Breast epithelium (tissue), 4 donors: ENCODE measurements around the gene KRT3. TPM values are rescaled to one million over a fixed set of nuclear protein-coding genes. Genes with fewer than 3 reads are reported as not detected.

Experiments used
- DNase-seq, 2 donors: peaks; one replicate each; pipeline ENCODE4 v3.0.0-alpha.2; 2019; ENCODE audit warnings: low spot score in 2 of 2
- H3K27ac ChIP-seq, 2 donors: fragments of 200-600 bp; sonication (generic) in 1 of 2; one replicate each; pipeline ENCODE4 v1.5.1; 2016 to 2019; ENCODE audit warnings: mild to moderate bottlenecking in 1 of 2
- H3K27me3 ChIP-seq, 2 donors: fragments of 200-600 bp; sonication (generic) in 1 of 2; one replicate each; pipeline versions ENCODE4 v1.5.1 to v1.6.0; 2017 to 2019; ENCODE audit warnings: control low read depth in 1 of 2, mild to moderate bottlenecking in 1 of 2
- H3K36me3 ChIP-seq: fragments of 200-600 bp; one replicate; pipeline ENCODE4 v1.5.1; 2019
- H3K4me1 ChIP-seq, 2 donors: fragments of 200-600 bp; sonication (generic); one replicate each; pipeline ENCODE4 v1.5.1; 2016 to 2019; ENCODE audit warnings: control low read depth in 1 of 2
- H3K4me3 ChIP-seq, 3 donors: fragments of 200-600 bp; sonication (generic); 1 replicate in 2 of 3; 2 replicates in 1 of 3; pipeline ENCODE4 v1.5.1; 2016 to 2019; ENCODE audit warnings: mild to moderate bottlenecking in 3 of 3, moderate library complexity in 2 of 3
- H3K9me3 ChIP-seq, 2 donors: fragments of 200-600 bp; sonication (generic) in 1 of 2; one replicate each; pipeline ENCODE4 v1.5.1; 2016 to 2019; ENCODE audit warnings: control low read depth in 1 of 2
- CTCF ChIP-seq, 3 donors: fragments of 450-650 bp; IDR thresholded peaks; one replicate each; pipeline ENCODE4 v1.5.1; 2016 to 2017; ENCODE audit warnings: antibody characterized with exemption in 3 of 3, mild to moderate bottlenecking in 3 of 3, moderate library complexity in 3 of 3
- POLR2A ChIP-seq: fragments of 450-650 bp; IDR thresholded peaks from one replicate; pipeline ENCODE4 v1.6.1; 2016; ENCODE audit warnings: antibody characterized with exemption, mild to moderate bottlenecking, moderate library complexity
- POLR2AphosphoS5 ChIP-seq, 3 donors: sonication (generic); formaldehyde crosslinking; IDR thresholded peaks; one replicate each; pipeline ENCODE4 v1.6.1; 2017; ENCODE audit warnings: antibody characterized with exemption in 3 of 3
- intact Hi-C: fragments of 100-400 bp; cut with DNase I; formaldehyde crosslinking; loops from one replicate; pipeline ENCODE4 v1.15.1; 2023; ENCODE audit warnings: low total_unique reads
- total RNA-seq, 3 donors: library from RNA; depleted of rRNA; stranded (reverse); fragments of >200 nt; gene quantifications; one replicate each; pipeline ENCODE4 v1.1.0, GENCODE V29; 2016

Gene KRT3
- total RNA-seq, 3 donors from 2014 or later: not detected

- no peak for DNase-seq
- Histone ChIP-seq H3K4me3 (no peak overlapping the region), H3K36me3 (no peaks in the 10 kb centered on the region), H3K9me3 (peaks cover 15 to 25% of the 10 kb centered on the region in 2 donors), H3K4me1 (no peaks in the 10 kb centered on the region), H3K27ac (no peak overlapping the region), H3K27me3 (no peaks in the 10 kb centered on the region)
- TF ChIP-seq CTCF (IDR thresholded peaks at IDR 0.05) (no peak), POLR2A (no peak), POLR2AphosphoS5 (IDR thresholded peaks at IDR 0.05) (no peak)
- intact Hi-C loops: no loop called here
Measured at GRCh38 chr12:52757449-52758176, 38.3 kb downstream of the KRT3 start.

- Histone ChIP-seq H3K4me1 (no peaks in the 10 kb centered on the region), H3K27me3 (no peaks in the 10 kb centered on the region), H3K27ac (no peak overlapping the region), H3K36me3 (no peaks in the 10 kb centered on the region), H3K9me3 (peaks cover 14 to 18% of the 10 kb centered on the region in 2 donors), H3K4me3 (no peak overlapping the region)
- intact Hi-C loops: no loop called here
- no peak for DNase-seq
- TF ChIP-seq POLR2A (no peak), POLR2AphosphoS5 (IDR thresholded peaks at IDR 0.05) (no peak), CTCF (IDR thresholded peaks at IDR 0.05) (no peak)
Measured at GRCh38 chr12:52756281-52756960, 39.5 kb downstream of the KRT3 start.

- Histone ChIP-seq H3K4me1 (no peaks in the 10 kb centered on the region), H3K4me3 (no peak overlapping the region), H3K9me3 (peaks cover 5 to 9% of the 10 kb centered on the region in 2 donors), H3K36me3 (no peaks in the 10 kb centered on the region), H3K27ac (no peak overlapping the region), H3K27me3 (no peaks in the 10 kb centered on the region)
- TF ChIP-seq CTCF (IDR thresholded peaks at IDR 0.05): no peak
- no peak for TF ChIP-seq POLR2A
- no peak for TF ChIP-seq POLR2AphosphoS5 (IDR thresholded peaks at IDR 0.05)
- intact Hi-C loops: no loop called here
- no peak for DNase-seq
Measured at GRCh38 chr12:52755533-52755932, 40.4 kb downstream of the KRT3 start.

DNA sequence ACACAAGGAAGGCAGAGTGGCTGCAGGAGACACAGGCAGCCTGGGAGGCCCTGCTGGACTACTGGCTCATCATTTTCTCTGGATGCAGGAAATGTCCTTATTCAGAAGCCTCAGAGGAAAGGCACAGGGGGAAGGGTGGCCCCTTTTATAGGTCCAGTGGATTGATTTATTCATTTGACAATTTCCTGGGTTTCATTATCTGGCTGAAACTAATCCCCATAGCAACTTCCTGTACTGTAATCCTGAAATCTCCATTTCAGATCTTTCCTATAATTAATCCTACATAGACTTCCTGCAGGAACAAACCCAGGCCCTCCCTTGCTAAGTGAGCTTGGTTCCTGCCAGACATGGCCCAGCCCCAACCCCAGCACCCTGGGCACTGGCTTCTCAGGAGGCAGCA is 41.8 kb downstream of the KRT3 start:
- Histone ChIP-seq H3K4me1 (no peaks in the 10 kb centered on the region), H3K4me3 (no peak overlapping the region), H3K27me3 (no peaks in the 10 kb centered on the region), H3K36me3 (no peaks in the 10 kb centered on the region), H3K9me3 (no peaks in the 10 kb centered on the region), H3K27ac (no peak overlapping the region)
- intact Hi-C loops: no loop called here
- TF ChIP-seq POLR2A (no peak), POLR2AphosphoS5 (IDR thresholded peaks at IDR 0.05) (no peak), CTCF (IDR thresholded peaks at IDR 0.05) (no peak)
- no peak for DNase-seq

- no peak overlapping the region for H3K27ac ChIP-seq
- intact Hi-C loops: no loop called here
- no peaks in the 10 kb centered on the region for H3K9me3 ChIP-seq
- H3K27me3 ChIP-seq: no peaks in the 10 kb centered on the region
- TF ChIP-seq POLR2A (no peak), CTCF (IDR thresholded peaks at IDR 0.05) (no peak), POLR2AphosphoS5 (IDR thresholded peaks at IDR 0.05) (no peak)
- H3K36me3 ChIP-seq: no peaks in the 10 kb centered on the region
- no peak for DNase-seq
- H3K4me3 ChIP-seq: no peak overlapping the region
- no peaks in the 10 kb centered on the region for H3K4me1 ChIP-seq
Measured at GRCh38 chr12:52753283-52753682, 42.6 kb downstream of the KRT3 start.
